HL-60 (cell line): ENCODE data around the gene CMTM8.
"Not testable (repeated sequence)": the region's sequence is repeated elsewhere in the genome, so short reads cannot be mapped to it uniquely, and the experiment has no call there.

Experiments
- CTCF ChIP-seq: IDR thresholded peaks from one replicate; pipeline ENCODE4 v1.5.1; 2011; ENCODE audit warnings: low read length, control low read depth, inconsistent platforms; ENCODE audit not compliant: insufficient read depth
- POLR2AphosphoS5 ChIP-seq: IDR thresholded peaks from 2 replicates; pipeline ENCODE4 v1.6.1; 2012; ENCODE audit warnings: low read depth
- REST ChIP-seq: IDR thresholded peaks from 2 replicates; pipeline ENCODE4 v1.6.1; 2012; ENCODE audit warnings: low read depth; ENCODE audit not compliant: insufficient replicate concordance

- not testable (repeated sequence) for TF ChIP-seq REST, CTCF, POLR2AphosphoS5
Measured at GRCh38 chr3:32190556-32190955, 47.9 kb upstream of the CMTM8 start.
